GM12891 (cell line): ENCODE results near the gene GALT.

Experiments
- DNase-seq: peaks from one replicate; pipeline ENCODE4 v3.0.0; 2011; ENCODE audit warnings: low spot score; ENCODE audit not compliant: insufficient read length
- FAIRE-seq: peaks from 2 replicates; lab custom pipeline; 2011; peaks lifted over from hg19 to GRCh38; lab: Jason Lieb, UNC
- PAX5 ChIP-seq: IDR thresholded peaks from 2 replicates; pipeline ENCODE4 v1.6.1; 2011; ENCODE audit warnings: low read length, moderate library complexity, mild to moderate bottlenecking; ENCODE audit not compliant: insufficient read depth, severe bottlenecking
- POLR2A ChIP-seq: IDR thresholded peaks from 2 replicates; pipeline ENCODE4 v1.6.1; 2011; ENCODE audit warnings: low read depth, low read length, control low read depth
- POLR2AphosphoS5 ChIP-seq: IDR thresholded peaks from 2 replicates; pipeline ENCODE4 v1.6.1; 2011; ENCODE audit warnings: low read depth, low read length, control low read depth
- POU2F2 ChIP-seq: IDR thresholded peaks from 2 replicates; pipeline ENCODE4 v1.6.1; 2011; ENCODE audit warnings: low read depth, mild to moderate bottlenecking, control low read depth, low read length, moderate library complexity
- SPI1 ChIP-seq: IDR thresholded peaks from 2 replicates; pipeline ENCODE4 v1.6.1; 2011; ENCODE audit warnings: low read depth, low read length, control low read depth
- TAF1 ChIP-seq: IDR thresholded peaks from 2 replicates; pipeline ENCODE4 v1.6.1; 2011; ENCODE audit warnings: low read depth, low read length, control low read depth

The GALT gene

DNA sequence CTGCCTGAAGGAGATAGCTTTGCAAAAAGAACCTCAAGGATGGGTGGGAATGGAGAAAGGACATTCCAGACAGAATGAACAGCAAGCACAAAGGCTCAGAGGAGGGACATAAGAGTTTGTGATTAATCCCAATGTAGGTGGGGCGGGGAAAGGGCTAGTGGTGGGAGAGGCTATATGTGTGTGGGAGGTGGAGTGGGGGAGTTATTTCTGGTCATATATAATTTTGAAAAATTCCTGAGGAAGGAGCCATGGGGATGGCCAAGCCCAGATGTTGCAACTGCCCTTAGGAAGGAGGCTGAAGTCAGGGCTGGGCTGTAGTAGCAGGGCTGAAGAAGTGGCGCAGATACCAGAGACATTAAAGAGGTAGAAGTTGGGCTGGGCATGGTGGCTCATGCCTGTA, 29.4 kb downstream of the GALT start:
- TF ChIP-seq SPI1 (no peak), POLR2A (no peak), POLR2AphosphoS5 (no peak), PAX5 (no peak), TAF1 (no peak), POU2F2 (no peak)
- DNase-seq, result no peak
- no peak for FAIRE-seq

DNA sequence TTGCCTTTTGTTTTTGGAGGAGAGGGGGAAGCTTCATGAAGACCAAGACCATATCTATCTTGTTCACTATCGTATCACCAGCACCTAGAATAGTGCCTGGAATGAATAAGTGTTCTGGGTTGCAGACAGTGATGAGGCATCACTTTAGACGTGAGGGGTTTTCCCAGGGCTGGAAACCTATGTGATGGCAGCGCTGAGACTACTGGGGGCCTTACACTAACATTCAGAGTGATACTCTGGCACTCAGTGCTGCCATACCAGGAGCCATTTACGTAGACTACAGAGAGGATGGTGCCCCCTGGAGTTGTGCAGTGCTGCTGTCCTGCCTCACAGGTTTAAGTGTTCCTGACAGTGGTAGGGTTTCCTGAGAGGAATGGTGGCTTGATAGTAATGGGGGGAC, 37.7 kb downstream of the GALT start:
- TF ChIP-seq POU2F2 (no peak), POLR2A (no peak), TAF1 (no peak), POLR2AphosphoS5 (no peak), SPI1 (no peak), PAX5 (no peak)

DNA sequence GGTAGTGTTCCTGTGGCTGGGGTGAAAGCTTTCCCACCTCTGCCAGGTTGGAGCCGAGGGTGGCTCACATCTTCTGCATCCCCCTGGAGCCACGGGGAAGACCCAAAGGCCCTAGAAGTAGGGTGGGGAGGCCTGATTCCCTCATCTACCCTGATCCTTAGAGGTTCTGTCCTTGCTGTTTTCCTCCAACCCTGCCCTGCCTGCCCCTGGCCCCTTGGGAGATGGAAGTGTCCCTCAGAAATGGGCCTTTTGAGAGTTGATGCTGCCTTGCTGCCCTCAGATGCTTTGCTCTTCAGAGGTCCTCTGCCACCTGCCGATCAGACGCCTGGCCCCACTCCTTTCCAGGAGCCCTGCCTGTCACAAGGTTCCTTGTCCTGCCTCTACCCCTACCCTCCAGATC, 38.3 kb downstream of the GALT start:
- FAIRE-seq (no peak), DNase-seq (no peak)
- TF ChIP-seq POLR2AphosphoS5 (no peak), POU2F2 (no peak), PAX5 (no peak), TAF1 (no peak)

More for the DNA sequence above, 37.7 kb downstream of the GALT start:
- no peak for FAIRE-seq
- DNase-seq, result no peak

DNA sequence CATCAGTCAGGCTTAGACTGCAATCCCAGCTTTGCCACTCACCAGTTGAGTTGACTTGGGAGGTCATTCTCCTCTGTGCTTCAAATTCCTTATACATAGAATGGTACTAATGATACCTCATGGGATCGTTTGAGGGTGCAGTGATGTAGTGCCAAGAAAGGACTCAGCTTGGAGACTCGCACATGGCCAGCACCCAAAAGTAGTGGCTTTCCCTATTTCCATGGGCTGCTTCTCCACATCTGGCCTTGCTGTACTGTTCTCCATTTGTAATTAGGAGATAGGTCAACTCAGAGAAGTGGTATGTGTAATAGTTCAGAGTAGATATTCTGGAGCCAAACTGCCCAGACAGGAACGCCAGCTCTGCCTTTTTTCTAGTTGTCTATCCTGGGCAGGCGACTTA, 39.1 kb downstream of the GALT start:
- no peak for DNase-seq
- no peak for FAIRE-seq
- TF ChIP-seq SPI1, result no peak
- TF ChIP-seq POLR2AphosphoS5, result no peak
- TF ChIP-seq PAX5, result no peak
- no peak for TF ChIP-seq POU2F2
- TF ChIP-seq TAF1, result no peak
- TF ChIP-seq POLR2A, result no peak

DNA sequence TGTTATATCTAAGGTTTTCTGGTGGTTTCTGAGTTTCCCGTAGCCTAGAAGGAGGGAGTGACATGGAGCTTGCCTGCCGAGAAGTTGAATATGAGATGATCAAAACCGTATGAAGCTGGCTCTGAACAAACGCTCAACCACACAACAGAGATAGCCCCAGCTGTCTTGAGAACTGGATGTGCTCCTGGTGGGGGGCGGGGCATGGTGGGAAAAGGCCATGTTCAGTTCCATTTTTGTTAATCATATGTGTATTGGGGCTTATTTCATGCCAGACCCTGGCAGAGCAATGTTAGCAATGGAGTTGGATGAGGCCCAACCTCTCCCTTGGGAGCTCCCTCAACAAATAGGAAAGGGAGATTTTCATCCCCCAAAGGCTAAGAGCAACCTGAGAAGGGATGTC, 39.8 kb downstream of the GALT start:
- FAIRE-seq (no peak), DNase-seq (no peak)
- no peak for TF ChIP-seq TAF1
- no peak for TF ChIP-seq PAX5
- TF ChIP-seq SPI1, result no peak
- TF ChIP-seq POLR2AphosphoS5, result no peak
- no peak for TF ChIP-seq POLR2A
- TF ChIP-seq POU2F2, result no peak

DNA sequence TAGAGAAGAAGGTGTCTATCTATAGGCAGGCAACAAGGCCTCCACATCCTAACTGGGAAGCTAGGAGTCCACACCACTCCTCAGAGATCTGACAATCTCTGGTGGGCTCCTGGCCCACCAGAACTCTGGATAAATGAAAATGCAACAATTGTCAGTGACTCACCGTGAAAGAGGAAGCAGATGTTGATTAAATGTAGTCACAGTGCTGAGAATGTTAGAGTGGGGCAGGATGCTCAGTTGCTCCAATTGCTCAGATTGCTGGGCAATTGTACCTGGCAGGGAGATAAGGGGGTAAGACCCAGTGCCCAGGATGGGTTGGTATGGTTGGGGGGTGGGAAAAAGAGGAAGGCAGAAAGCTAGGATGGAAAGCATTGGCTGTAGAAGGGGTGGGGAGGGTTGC, 40.3 kb downstream of the GALT start:
- FAIRE-seq, result no peak
- no peak for DNase-seq
- TF ChIP-seq TAF1 (no peak), POLR2A (no peak), POU2F2 (no peak), POLR2AphosphoS5 (no peak), PAX5 (no peak), SPI1 (no peak)

DNA sequence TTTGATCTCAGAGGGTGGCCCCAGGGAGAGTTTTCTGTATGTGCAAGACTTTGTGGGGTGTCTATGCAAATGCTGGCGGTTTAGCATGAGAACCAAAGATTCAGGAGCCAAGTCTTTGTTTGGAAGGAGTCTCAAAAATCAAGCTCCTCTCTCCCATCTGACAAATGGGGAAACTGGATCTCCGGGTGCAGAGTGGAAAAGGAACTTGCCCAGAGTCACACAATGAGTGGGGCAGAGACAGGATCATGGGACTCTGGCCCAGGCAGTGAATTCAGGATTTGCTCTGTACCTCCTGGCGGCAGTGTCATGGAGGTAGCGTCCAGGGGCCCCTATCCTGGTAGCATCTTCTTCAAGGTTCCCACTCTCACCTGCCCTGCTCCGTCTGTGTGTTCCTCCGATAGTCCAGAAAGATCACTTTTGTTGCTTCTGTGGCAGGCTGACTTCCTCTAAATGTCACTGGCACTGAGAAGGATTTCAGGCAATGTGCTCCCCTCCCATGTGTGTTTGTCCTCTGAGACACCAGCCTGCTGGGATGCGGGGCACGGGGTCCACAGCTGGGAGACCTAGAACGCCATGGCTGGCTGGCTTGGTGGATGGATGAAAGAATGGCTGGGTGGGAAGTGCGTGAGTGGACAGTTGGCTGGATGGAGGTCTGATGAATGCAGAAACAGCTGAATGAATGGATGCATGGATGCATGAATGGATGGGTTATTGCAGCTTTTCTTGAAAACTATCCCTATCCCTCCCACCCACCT, 41.0 kb downstream of the GALT start:
- DNase-seq (no peak), FAIRE-seq (no peak)
- TF ChIP-seq PAX5 (no peak), POLR2AphosphoS5 (no peak), TAF1 (no peak), POLR2A (no peak), POU2F2 (no peak), SPI1 (no peak)

DNA sequence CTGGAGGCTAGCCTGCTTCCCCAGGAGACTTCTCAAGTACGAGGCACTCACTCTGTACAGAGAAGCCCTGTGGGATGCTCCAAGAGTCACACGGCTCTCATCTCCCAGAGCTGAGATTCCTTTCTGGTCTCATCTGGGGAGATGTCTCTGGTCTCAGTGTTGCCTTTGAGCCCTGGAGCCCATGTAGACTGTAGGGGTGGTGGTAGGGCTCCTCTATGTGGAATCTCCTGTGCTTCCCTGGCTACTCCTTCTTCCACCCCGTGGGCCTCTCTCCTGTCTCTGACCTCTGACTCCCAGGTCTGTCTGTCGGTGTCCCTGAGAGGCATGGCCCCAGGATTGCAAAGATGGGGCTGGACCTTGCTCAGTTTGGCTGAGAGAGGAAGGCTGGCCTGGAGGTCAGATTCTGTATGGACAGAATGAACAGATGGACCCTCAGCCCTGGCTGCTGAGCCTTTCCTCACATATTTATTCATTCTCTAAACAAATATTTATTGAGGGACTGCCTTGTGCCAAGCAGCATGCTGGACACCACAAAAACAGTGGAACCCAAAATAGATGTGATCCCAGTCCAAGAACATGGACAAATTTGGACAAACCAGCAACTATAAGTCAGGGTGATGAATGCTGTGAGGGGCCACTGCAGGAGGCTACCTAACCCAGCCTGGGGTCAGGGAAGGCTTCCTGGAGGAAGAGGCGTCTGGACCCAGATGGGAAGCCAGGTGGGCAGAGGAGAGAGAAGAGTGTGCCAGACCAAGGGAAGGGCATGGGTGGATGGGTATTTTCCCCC, 42.0 kb downstream of the GALT start:
- DNase-seq (no peak), FAIRE-seq (no peak)
- no peak for TF ChIP-seq PAX5
- TF ChIP-seq POU2F2, result no peak
- no peak for TF ChIP-seq TAF1
- no peak for TF ChIP-seq POLR2AphosphoS5
- no peak for TF ChIP-seq SPI1
- no peak for TF ChIP-seq POLR2A

DNA sequence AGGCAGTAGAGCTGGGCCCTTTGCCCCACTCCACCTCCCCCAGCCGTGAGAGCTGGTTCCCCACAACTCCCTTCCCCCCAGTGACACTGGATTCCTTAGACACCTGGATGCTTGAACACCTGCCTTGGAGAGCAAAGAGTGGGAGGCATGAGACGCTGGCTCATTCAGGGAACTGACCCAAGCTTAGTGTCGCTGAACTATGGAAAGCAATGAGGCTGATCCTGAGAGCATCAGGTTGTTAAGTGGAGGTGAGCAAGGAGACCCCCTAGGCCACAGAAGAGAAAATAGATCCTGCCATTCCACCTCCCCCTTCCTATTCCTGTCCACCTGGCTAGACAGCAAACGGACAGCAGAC, 42.6 kb downstream of the GALT start:
- FAIRE-seq (no peak), DNase-seq (no peak)
- TF ChIP-seq POLR2AphosphoS5 (no peak), PAX5 (no peak), POLR2A (no peak), SPI1 (no peak), POU2F2 (no peak), TAF1 (no peak)

DNA sequence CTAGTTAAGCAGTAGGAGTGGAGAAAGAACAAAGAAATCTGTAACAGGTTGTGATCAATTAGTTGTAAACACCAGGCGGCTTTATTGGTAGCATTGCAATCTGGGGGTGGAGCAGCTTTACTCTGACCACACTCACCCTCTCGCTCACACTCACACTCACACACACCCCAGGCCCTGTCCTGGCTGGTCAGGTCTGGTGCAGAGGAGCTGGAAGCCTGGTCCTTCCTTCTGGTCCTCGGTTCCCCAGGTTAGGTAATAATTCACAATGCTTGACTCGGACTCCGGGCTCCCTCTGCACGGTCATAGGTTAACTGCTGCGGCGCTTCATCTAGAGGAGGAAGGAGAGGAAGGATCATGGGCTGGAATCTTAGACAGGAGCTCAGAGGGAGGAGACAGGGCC, 43.0 kb downstream of the GALT start:
- FAIRE-seq (no peak), DNase-seq (no peak)
- TF ChIP-seq PAX5 (no peak), SPI1 (no peak), TAF1 (no peak), POLR2AphosphoS5 (no peak), POLR2A (no peak), POU2F2 (no peak)
